IPS-20b (cell line): ENCODE measurements around the gene DUSP16.

Experiments
- H3K27ac ChIP-seq: one replicate; pipeline ENCODE4 v1.5.1; 2013; ENCODE audit warnings: low read length
- H3K27me3 ChIP-seq: 2 replicates; pipeline ENCODE4 v1.6.1; 2013; ENCODE audit warnings: mild to moderate bottlenecking, low read length, inconsistent platforms; ENCODE audit not compliant: insufficient read depth
- H3K36me3 ChIP-seq: 2 replicates; pipeline ENCODE4 v1.6.1; 2013; ENCODE audit warnings: low read depth, mild to moderate bottlenecking, inconsistent platforms, low read length, moderate library complexity; ENCODE audit not compliant: insufficient read depth
- H3K4me1 ChIP-seq: 2 replicates; pipeline ENCODE4 v1.6.1; 2013; ENCODE audit warnings: mild to moderate bottlenecking, control low read depth, inconsistent platforms, low read length, moderate library complexity; ENCODE audit not compliant: insufficient read depth
- H3K4me3 ChIP-seq: 2 replicates; pipeline ENCODE4 v1.5.1; 2013; ENCODE audit warnings: mild to moderate bottlenecking, low read length, inconsistent platforms
- H3K9ac ChIP-seq: 2 replicates; pipeline ENCODE4 v1.6.1; 2013; ENCODE audit warnings: low read depth, mild to moderate bottlenecking, inconsistent platforms, low read length, moderate library complexity
- H3K9me3 ChIP-seq: 2 replicates; pipeline ENCODE4 v1.6.1; 2013; ENCODE audit warnings: mild to moderate bottlenecking, low read depth, low read length, inconsistent platforms; ENCODE audit not compliant: insufficient read depth

The DUSP16 gene

GRCh38 chr12:12442548-12443071 is 120.1 kb downstream of the DUSP16 start:
- H3K36me3 ChIP-seq, result no peaks in the 10 kb centered on the region
- no peak overlapping the region for H3K27ac ChIP-seq
- H3K9ac ChIP-seq, result no peak overlapping the region
- no peak overlapping the region for H3K4me3 ChIP-seq
- no peaks in the 10 kb centered on the region for H3K9me3 ChIP-seq
- H3K27me3 ChIP-seq, result no peaks in the 10 kb centered on the region
- no peaks in the 10 kb centered on the region for H3K4me1 ChIP-seq

- no peak overlapping the region for H3K9ac ChIP-seq
- H3K4me3 ChIP-seq, result no peak overlapping the region
- H3K36me3 ChIP-seq, result no peaks in the 10 kb centered on the region
- no peaks in the 10 kb centered on the region for H3K27me3 ChIP-seq
- H3K27ac ChIP-seq, result no peak overlapping the region
- no peaks in the 10 kb centered on the region for H3K9me3 ChIP-seq
- H3K4me1 ChIP-seq, result no peaks in the 10 kb centered on the region
Measured at GRCh38 chr12:12441843-12442461, 120.7 kb downstream of the DUSP16 start.

GRCh38 chr12:12441429-12441807 is 121.2 kb downstream of the DUSP16 start:
- H3K9ac ChIP-seq, result no peak overlapping the region
- H3K4me3 ChIP-seq, result no peak overlapping the region
- H3K27ac ChIP-seq, result no peak overlapping the region
- no peaks in the 10 kb centered on the region for H3K9me3 ChIP-seq
- H3K4me1 ChIP-seq, result no peaks in the 10 kb centered on the region
- no peaks in the 10 kb centered on the region for H3K27me3 ChIP-seq
- H3K36me3 ChIP-seq, result no peaks in the 10 kb centered on the region

- Histone ChIP-seq H3K27me3 (no peaks in the 10 kb centered on the region), H3K9me3 (no peaks in the 10 kb centered on the region), H3K4me1 (no peaks in the 10 kb centered on the region), H3K27ac (no peak overlapping the region), H3K9ac (no peak overlapping the region), H3K36me3 (no peaks in the 10 kb centered on the region), H3K4me3 (no peak overlapping the region)
Measured at GRCh38 chr12:12440784-12441428, 121.8 kb downstream of the DUSP16 start.

- Histone ChIP-seq H3K9me3 (no peaks in the 10 kb centered on the region), H3K27me3 (no peaks in the 10 kb centered on the region), H3K9ac (no peak overlapping the region), H3K4me3 (no peak overlapping the region), H3K36me3 (no peaks in the 10 kb centered on the region), H3K4me1 (no peaks in the 10 kb centered on the region), H3K27ac (no peak overlapping the region)
Measured at GRCh38 chr12:12439636-12440035, 123.0 kb downstream of the DUSP16 start.

GRCh38 chr12:12436831-12437345 is 125.8 kb downstream of the DUSP16 start:
- H3K27ac ChIP-seq, result no peak overlapping the region
- H3K9ac ChIP-seq, result no peak overlapping the region
- no peak overlapping the region for H3K4me3 ChIP-seq
- no peaks in the 10 kb centered on the region for H3K4me1 ChIP-seq
- H3K9me3 ChIP-seq, result no peaks in the 10 kb centered on the region
- no peaks in the 10 kb centered on the region for H3K36me3 ChIP-seq
- H3K27me3 ChIP-seq, result no peaks in the 10 kb centered on the region

- Histone ChIP-seq H3K36me3 (no peaks in the 10 kb centered on the region), H3K9me3 (no peaks in the 10 kb centered on the region), H3K4me3 (no peak overlapping the region), H3K27ac (no peak overlapping the region), H3K9ac (no peak overlapping the region), H3K4me1 (no peaks in the 10 kb centered on the region), H3K27me3 (no peaks in the 10 kb centered on the region)
Measured at GRCh38 chr12:12433203-12433731, 129.4 kb downstream of the DUSP16 start.

GRCh38 chr12:12432364-12432763 is 130.3 kb downstream of the DUSP16 start:
- Histone ChIP-seq H3K36me3 (no peaks in the 10 kb centered on the region), H3K9ac (no peak overlapping the region), H3K27me3 (no peaks in the 10 kb centered on the region), H3K4me3 (no peak overlapping the region), H3K4me1 (no peaks in the 10 kb centered on the region), H3K27ac (no peak overlapping the region), H3K9me3 (no peaks in the 10 kb centered on the region)

- no peak overlapping the region for H3K27ac ChIP-seq
- H3K9ac ChIP-seq, result no peak overlapping the region
- peaks cover 1% of the 10 kb centered on the region; the same call in 1 of the 2 replicates for H3K9me3 ChIP-seq
- no peaks in the 10 kb centered on the region for H3K36me3 ChIP-seq
- H3K27me3 ChIP-seq, result no peaks in the 10 kb centered on the region
- no peak overlapping the region for H3K4me3 ChIP-seq
- H3K4me1 ChIP-seq, result 0 out of 2 replicates have a peak, but pooled peaks cover 3% of the 10 kb centered on the region
Measured at GRCh38 chr12:12428961-12429657, 133.6 kb downstream of the DUSP16 start.

- Histone ChIP-seq H3K36me3 (no peaks in the 10 kb centered on the region), H3K9ac (no peak overlapping the region), H3K4me3 (no peak overlapping the region), H3K27me3 (no peaks in the 10 kb centered on the region), H3K27ac (no peak overlapping the region), H3K4me1 (0 out of 2 replicates have a peak, but pooled peaks cover 3% of the 10 kb centered on the region), H3K9me3 (peaks cover 10% of the 10 kb centered on the region; the same call in 1 of the 2 replicates)
Measured at GRCh38 chr12:12428047-12428446, 134.6 kb downstream of the DUSP16 start.

GRCh38 chr12:12427568-12427967 is 135.1 kb downstream of the DUSP16 start:
- Histone ChIP-seq H3K27ac (no peak overlapping the region), H3K27me3 (no peaks in the 10 kb centered on the region), H3K4me1 (0 out of 2 replicates have a peak, but pooled peaks cover 3% of the 10 kb centered on the region), H3K4me3 (no peak overlapping the region), H3K36me3 (no peaks in the 10 kb centered on the region), H3K9ac (no peak overlapping the region), H3K9me3 (peaks cover 10% of the 10 kb centered on the region; the same call in 1 of the 2 replicates)
